Occipital lobe (tissue), 2 donors: Measurements from ENCODE around the gene KRT83. TPM values are rescaled to one million over a fixed set of nuclear protein-coding genes. Genes with fewer than 3 reads are reported as not detected.

Experiments
- DNase-seq: peaks from one replicate; lab custom pipeline; 2025; lab: John Stamatoyannopoulos, UW
- total RNA-seq: library from RNA; depleted of rRNA; stranded (reverse); fragments of >200 nt; gene quantifications from one replicate; pipeline ENCODE4 v1.2.3, GENCODE V29; 2014

The KRT83 gene
- total RNA-seq, 1 donor from 2014 or later, result not detected

DNA sequence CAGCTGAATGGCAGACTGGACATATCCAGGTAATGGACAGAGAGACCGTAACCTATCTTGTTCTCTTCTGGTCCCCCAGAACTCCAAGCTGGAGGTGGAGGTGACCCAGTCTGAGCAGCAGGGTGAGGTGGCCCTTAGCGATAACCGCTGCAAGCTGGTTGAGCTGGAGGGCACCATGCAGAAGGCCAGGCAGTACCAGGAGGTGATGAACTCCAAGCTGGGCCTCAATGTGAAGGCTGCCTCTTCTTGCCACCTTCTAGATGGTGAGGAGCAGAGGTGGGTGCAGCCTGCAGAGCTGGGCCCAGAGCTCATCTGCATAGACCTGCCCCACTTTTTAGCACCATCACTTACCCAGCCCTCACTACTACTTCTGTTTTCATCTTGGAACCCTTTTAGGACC lies 53.9 kb downstream of the KRT83 start:
- no peak for DNase-seq

DNA sequence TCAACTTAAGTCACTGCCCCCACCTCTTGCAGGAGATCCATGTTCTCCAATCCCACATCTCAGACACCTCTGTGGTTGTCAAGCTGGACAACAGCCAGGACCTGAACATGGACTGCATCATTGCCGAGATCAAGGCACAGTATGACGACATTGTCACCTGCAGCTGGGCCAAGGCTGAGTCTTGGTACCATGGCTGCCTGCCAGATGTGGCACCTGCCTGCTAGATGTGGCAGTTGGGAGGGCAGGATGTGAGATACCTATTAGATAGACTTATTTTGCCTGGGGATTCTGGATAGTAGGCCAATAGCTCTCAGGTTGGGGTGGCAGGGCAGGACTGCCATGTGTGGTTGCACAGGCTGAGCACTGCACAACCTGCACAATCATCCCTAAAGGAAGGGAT lies 54.7 kb downstream of the KRT83 start:
- no peak for DNase-seq

DNA sequence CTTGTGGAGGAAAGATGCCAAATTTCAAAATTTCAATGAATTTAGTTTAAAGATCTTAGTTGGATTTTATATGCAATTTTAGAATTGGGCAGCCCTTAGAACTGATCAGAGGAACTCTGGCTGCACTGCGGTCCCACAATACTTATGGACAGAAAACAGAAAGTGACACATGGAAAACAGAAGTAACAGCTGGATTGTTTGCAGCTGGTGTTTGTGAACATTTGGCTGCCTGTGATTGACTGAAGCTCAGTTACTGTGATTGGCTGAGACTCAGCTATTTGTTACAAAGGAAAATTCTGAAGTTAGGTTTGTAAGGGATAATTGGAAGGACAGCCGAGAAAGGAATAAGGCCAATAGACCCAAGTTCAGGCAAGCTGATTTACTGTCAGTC lies 56.8 kb downstream of the KRT83 start:
- no peak for DNase-seq

Other genes with a start within 250 kb of the KRT83 start
- gene SMIM41, start 241.7 kb downstream of the KRT83 start, total RNA-seq, result not detected
- not detected for gene KRT80, start 129.4 kb downstream of the KRT83 start, total RNA-seq
- not detected for gene KRT7, start 88.2 kb downstream of the KRT83 start, total RNA-seq
- gene KRT86, start 46.8 kb downstream of the KRT83 start, total RNA-seq, result 0.16 TPM
- not detected for gene KRT81, start 29.9 kb downstream of the KRT83 start, total RNA-seq
- not detected for gene KRT85, start 46.1 kb upstream of the KRT83 start, total RNA-seq
- not detected for gene KRT84, start 64.3 kb upstream of the KRT83 start, total RNA-seq
- gene KRT82, start 84.9 kb upstream of the KRT83 start, total RNA-seq, result not detected
- gene KRT75, start 113.0 kb upstream of the KRT83 start, total RNA-seq, result not detected
- gene KRT6B, start 130.7 kb upstream of the KRT83 start, total RNA-seq, result 0.16 TPM
- not detected for gene KRT6C, start 152.4 kb upstream of the KRT83 start, total RNA-seq
- gene KRT6A, start 171.9 kb upstream of the KRT83 start, total RNA-seq, result 0.62 TPM
- 0.62 TPM for gene KRT5, start 199.0 kb upstream of the KRT83 start, total RNA-seq
- not detected for gene KRT71, start 231.7 kb upstream of the KRT83 start, total RNA-seq